ENCODE results near the gene THAP11.
"Not testable (repeated sequence)": the region's sequence is repeated elsewhere in the genome, so short reads cannot be mapped to it uniquely, and the experiment has no call there.

The THAP11 gene

GRCh38 chr16:67837190-67837589 lies 4.9 kb upstream of the THAP11 start:
- DNase-seq, result not testable (repeated sequence)

GRCh38 chr16:67837811-67838210 lies 4.3 kb upstream of the THAP11 start:
- DNase-seq, result no peak

GRCh38 chr16:67841198-67841815 lies 813 bp upstream of the THAP11 start:
- DNase-seq, result no peak

GRCh38 chr16:67842509-67843342 lies 606 bp downstream of the THAP11 start:
- DNase-seq, result peak; percentile 21

- no peak for DNase-seq
Measured at GRCh38 chr16:67843343-67843765, 1.2 kb downstream of the THAP11 start.

GRCh38 chr16:67844497-67844896 lies 2.4 kb downstream of the THAP11 start:
- DNase-seq, result no peak

GRCh38 chr16:67845291-67846062 lies 3.4 kb downstream of the THAP11 start:
- no peak for DNase-seq

- no peak for DNase-seq
Measured at GRCh38 chr16:67846063-67846319, 3.9 kb downstream of the THAP11 start.

GRCh38 chr16:67846320-67847063 lies 4.4 kb downstream of the THAP11 start, which contains the start of gene NUTF2:
Gene NUTF2 (plus strand): TSS chr16:67846933. CDS start chr16:67865131, 18,198 bp downstream.
- peak; percentile 82 for DNase-seq

- no peak for DNase-seq
Measured at GRCh38 chr16:67847064-67847861, 5.1 kb downstream of the THAP11 start, which contains the start of gene CENPT. Gene CENPT (minus strand): TSS chr16:67847693. CDS start chr16:67833859, 13,834 bp downstream.

- no peak for DNase-seq
Measured at GRCh38 chr16:67848118-67848517, 6.0 kb downstream of the THAP11 start.

GRCh38 chr16:67853670-67854069 lies 11.6 kb downstream of the THAP11 start:
- DNase-seq, result no peak

GRCh38 chr16:67855789-67856188 lies 13.7 kb downstream of the THAP11 start:
- no peak for DNase-seq

- no peak for DNase-seq
Measured at GRCh38 chr16:67856927-67857546, 14.9 kb downstream of the THAP11 start.

- peak; percentile 34 for DNase-seq
Measured at GRCh38 chr16:67857547-67858233, 15.6 kb downstream of the THAP11 start.

GRCh38 chr16:67858500-67858899 lies 16.4 kb downstream of the THAP11 start:
- DNase-seq, result no peak

GRCh38 chr16:67860589-67861398 lies 18.7 kb downstream of the THAP11 start:
- no peak for DNase-seq

- no peak for DNase-seq
Measured at GRCh38 chr16:67861877-67862276, 19.8 kb downstream of the THAP11 start.

- no peak for DNase-seq
Measured at GRCh38 chr16:67862623-67863583, 20.8 kb downstream of the THAP11 start.

All from DMS79 (cell line).